GM18861 (cell line): ENCODE measurements around the gene PSMC1.
A peak's percentile ranks its signal among the peaks of the same experiment; 100 is the strongest.

Experiments
- ATAC-seq: cut with Tn5 transposase; IDR thresholded peaks from one replicate; pipeline ENCODE4 v1.9.1; 2021; ENCODE audit not compliant: unreplicated experiment

PSMC1 gene

GRCh38 chr14:90301122-90301521 is 44.8 kb downstream of the PSMC1 start:
- no peak for ATAC-seq

GRCh38 chr14:90301668-90302090 is 45.3 kb downstream of the PSMC1 start:
- ATAC-seq, result no peak

- no peak for ATAC-seq
These were observed 46.4 kb downstream of the PSMC1 start for GRCh38 chr14:90302529-90303303.

GRCh38 chr14:90303473-90303872 is 47.1 kb downstream of the PSMC1 start:
- ATAC-seq, result no peak

- ATAC-seq, result no peak
These were observed 48.1 kb downstream of the PSMC1 start for GRCh38 chr14:90304502-90304901.

GRCh38 chr14:90305176-90305601 is 48.8 kb downstream of the PSMC1 start:
- ATAC-seq, result peak; percentile 55

GRCh38 chr14:90308561-90308960 is 52.2 kb downstream of the PSMC1 start:
- no peak for ATAC-seq

GRCh38 chr14:90317286-90317685 is 60.9 kb downstream of the PSMC1 start:
- ATAC-seq, result no peak

GRCh38 chr14:90318016-90318415 is 61.7 kb downstream of the PSMC1 start:
- ATAC-seq, result no peak

- no peak for ATAC-seq
These were observed 62.8 kb downstream of the PSMC1 start for GRCh38 chr14:90319173-90319572.

GRCh38 chr14:90319634-90320541 is 63.5 kb downstream of the PSMC1 start:
- no peak for ATAC-seq

GRCh38 chr14:90321891-90322290 is 65.5 kb downstream of the PSMC1 start:
- ATAC-seq, result no peak
